GM21723 (cell line): Measurements from ENCODE around the gene STBD1.
"Not testable (repeated sequence)": the region's sequence is repeated elsewhere in the genome, so short reads cannot be mapped to it uniquely, and the experiment has no call there.

Source experiments
- ATAC-seq: cut with Tn5 transposase; IDR thresholded peaks from one replicate; pipeline ENCODE4 v1.9.1; 2021; ENCODE audit warnings: mild to moderate bottlenecking, moderate library complexity; ENCODE audit not compliant: unreplicated experiment

Gene STBD1

DNA sequence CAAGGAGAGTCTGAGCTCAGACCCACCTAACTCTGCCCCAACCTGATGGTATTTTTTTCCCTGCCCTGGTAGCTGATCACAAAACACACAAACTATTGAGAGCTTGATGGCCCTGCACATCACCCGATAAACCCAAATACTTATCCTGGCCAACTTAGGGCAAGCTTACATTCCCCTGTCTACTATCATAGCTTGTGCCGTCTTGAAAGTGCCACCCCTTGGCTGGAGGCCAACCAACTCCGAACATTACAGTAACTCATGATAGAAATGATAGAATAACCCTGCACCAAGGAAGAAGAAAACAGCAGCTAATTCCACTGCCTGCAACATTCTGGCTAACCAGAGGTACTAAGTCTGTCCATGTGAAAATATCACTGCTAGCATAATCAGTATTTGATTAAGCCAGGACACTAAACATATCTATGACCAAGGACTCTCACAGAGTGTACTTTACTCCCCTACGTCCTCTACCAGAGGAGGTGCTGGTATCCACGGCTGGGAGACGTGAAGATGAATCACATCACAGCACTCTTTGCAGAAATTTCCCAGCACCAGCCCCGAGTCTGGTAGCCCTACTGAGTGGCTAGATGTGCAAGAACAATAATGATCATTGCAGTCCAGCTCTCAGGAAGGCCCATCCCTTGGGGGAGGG lies 8.9 kb downstream of the STBD1 start:
- no peak for ATAC-seq

DNA sequence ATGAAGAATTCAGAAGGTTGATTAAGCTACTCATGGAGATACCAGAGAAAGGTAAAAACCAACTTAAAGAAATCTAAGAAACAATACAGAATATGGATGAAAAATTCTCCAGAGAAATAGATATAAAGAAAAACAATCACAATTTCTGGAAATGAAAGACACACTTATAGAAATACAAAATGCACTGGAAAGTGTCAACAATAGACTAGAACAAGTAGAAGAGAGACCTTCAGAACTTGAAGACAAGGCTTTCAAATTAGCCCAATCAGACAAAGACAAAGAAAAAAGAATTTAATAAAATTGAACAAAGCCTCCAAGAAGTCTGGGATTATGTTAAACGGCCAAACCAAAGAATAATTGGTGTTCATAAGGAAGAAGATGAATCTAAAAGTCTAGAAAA lies 9.6 kb downstream of the STBD1 start:
- ATAC-seq: no peak

DNA sequence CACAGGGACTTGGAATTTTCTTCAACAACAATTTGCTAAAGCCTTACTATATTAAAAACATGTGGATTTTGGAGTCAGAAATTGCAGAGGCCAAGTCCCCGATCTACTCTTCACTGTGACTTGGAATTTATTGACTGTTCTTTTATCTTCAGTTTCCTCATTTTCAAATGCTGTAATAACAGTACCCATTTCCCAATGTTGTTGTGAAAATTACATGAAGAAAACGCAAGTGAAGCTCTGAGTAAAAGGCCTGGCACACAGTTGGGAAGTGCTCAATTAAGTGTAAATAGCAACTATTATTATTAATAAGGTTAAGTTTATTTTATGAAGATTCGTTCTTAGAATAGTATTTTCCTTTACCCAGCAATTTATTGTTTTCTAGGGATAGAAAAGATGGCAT lies 15.7 kb downstream of the STBD1 start:
- no peak for ATAC-seq

DNA sequence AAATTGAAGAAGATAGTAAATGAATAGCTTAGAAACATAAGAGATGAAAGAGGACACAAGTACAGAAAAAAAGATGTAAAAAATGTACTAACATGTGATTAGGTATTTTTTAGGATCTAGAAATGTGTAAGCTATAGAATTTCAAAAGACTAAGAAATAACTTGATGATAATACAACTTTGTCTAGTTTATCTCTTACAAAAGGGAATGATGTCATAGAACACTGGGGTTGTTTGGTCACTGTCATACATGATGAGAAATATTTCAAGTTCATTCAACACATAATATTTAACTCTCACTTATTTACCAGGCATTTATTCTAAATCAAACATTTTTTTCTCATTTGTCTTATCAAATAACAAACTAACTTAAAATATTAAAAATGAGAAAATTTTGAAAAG lies 18.5 kb downstream of the STBD1 start:
- ATAC-seq: no peak

DNA sequence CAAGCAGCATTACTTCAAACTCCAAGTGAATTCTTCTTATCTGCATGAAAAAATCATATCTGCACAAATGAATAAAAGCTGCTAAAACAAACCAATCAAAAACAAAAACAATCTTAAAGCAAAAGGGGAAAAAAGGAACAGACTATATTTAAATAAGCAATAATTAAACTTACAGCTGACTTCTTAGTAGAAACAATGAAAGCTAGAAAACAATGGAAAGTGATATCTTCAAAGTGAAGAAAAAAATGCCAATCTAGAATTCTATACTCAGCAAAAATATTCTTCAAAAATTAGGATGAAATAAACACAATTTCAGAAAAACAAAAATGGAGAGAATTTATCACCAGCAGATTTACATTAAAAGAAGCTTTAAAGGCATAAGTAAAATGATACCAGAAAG lies 20.0 kb downstream of the STBD1 start:
- no peak for ATAC-seq

DNA sequence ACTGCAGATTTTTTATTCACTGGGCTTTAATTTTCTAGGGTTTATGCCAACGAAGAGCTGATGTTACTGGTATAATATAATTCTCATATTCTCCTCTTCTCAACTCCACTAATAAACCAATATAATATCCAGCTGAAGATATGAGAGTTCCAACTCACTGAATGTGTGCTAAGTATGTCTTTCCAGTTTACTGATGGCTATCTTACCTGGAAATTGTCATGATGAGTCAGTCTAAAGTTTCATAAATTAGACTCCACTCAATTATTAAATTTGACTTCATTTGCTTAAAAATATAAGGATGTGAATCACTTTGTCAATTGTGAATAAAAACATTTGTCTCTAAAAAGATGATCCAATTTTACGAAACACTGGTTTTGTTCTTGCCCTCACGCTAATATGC lies 28.4 kb downstream of the STBD1 start:
- ATAC-seq: no peak

DNA sequence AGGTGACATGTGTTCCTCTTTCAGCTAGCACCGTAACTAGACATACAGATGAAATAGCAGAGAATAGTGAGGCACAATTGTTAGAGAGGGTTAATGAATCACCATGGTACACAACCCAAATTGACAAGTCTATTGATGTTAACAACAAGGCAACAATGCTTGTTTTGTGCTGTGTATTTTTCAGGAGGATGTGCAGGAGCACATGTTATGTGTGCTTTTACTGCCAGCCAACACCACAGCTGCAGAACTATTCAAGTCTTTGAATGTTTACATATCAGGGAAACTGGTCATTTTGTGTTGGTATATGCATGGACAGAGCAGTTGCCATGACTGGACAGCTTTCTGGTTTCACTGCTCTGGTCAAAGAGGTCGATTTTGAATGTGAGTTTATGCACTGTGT lies 32.8 kb downstream of the STBD1 start:
- no peak for ATAC-seq

DNA sequence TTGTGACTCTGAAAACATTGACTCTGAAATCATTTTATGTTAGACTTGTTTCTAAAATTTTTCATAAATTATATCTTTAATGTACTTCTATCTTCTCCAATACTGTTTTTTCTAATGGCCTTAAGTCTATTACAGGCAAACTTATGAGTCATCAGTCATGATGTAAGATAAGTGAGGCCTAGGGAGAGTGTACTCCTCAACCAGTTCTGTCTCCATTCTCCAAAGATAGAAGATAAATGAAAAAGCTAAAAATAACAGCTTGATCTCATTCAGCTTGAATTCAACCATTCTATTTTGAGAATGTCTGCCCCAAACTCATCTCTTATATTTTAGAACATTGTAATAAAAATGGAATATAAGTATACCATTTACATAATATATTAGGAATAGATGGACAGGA lies 34.5 kb downstream of the STBD1 start:
- no peak for ATAC-seq

DNA sequence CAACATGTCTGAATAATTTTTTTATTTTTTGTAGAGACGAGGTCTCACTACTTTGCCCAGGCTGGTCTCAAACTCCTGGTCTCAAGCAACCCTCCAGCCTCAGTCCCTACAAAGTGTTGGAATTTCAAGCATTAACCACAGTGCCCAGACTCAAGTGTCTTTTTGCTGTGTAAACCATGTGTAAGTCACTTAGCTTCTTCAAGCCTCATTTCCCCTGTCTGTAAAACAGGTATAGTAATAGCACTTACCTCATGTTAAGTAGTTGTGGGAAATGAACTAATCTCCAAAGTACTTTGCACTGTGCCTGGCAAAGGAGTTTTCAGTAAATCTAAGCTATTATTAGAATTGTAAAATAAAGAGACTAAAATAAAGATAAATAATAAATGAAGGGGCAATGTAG lies 35.7 kb downstream of the STBD1 start:
- ATAC-seq: no peak

DNA sequence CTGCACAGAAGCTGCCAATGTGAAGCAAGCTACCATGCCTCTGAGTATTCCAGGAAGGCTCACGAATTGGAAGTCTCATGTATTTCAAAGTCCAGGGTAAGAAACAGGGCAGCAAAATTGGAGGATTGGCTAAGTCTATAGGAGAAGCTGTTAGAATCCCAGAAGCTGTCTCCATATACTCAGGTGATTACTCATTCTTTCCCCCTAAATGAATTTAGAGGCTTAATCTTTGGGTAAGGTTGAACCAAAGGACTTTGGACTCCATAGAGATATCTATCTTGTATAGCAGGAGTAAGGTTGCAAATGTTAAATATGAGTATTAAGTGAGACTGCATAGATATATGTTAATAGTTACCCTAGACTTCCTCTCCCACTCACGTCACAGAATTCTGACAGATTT lies 36.3 kb downstream of the STBD1 start:
- ATAC-seq: no peak

DNA sequence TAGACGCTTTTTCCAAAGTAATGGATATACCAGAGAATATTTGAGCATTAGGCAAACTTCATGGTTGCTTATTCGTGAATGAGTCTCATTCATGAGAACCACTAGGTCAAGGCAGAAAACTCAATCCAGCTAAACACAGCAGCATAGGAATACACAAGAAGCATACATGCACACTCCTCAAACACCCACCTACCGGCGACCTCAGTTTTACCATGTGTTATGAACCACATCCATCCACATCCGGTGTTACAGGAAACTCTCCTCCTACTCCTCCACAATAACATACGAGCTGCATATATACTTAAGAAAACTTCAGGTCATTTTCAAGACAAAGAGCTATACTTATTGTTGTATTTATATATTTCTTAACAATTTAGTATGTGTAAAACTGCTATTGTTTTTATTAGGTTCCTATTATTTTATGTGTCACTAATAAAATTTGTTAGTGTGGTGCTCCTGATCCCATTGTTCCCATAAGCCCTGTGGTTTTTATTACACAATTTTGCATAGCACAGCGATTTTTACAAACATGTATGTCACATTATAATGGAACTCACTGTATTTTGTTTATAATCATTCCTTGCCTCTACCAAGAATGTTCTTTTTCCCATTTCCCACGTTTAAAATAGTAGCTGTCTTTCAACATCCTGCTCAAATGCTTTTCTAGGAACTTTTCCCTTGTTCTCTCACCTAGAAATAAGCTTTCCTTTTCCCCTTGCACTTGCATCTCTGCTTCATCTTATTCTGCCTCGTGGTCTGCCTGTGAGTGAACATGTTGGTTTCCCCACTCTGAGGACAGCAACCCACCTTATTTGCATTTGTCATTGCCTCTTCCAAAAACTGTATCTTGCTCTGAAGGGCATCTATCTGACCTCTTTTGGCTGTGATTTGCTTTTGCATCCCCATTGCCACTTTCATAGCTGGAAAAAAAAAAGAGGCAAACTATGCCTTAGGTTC lies 48.3 kb downstream of the STBD1 start:
- ATAC-seq: no peak

DNA sequence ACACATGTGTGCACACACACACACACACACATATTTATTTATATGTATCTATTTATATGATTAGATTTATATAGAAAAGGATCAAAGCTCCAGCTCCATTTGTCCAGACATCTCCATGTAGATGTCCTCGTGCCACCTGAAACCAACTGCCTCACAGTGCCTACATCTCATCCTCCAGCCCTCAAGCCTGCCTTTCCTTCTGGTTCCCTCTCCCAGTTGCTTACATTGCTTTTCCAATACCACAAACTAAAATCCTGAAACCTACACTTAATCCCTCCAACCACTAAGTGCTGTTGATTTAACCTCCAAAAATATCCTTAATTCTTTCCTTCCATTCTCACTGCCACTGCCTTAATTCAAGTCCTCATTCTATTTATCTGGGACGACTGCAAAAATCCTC lies 51.4 kb downstream of the STBD1 start:
- ATAC-seq: no peak

DNA sequence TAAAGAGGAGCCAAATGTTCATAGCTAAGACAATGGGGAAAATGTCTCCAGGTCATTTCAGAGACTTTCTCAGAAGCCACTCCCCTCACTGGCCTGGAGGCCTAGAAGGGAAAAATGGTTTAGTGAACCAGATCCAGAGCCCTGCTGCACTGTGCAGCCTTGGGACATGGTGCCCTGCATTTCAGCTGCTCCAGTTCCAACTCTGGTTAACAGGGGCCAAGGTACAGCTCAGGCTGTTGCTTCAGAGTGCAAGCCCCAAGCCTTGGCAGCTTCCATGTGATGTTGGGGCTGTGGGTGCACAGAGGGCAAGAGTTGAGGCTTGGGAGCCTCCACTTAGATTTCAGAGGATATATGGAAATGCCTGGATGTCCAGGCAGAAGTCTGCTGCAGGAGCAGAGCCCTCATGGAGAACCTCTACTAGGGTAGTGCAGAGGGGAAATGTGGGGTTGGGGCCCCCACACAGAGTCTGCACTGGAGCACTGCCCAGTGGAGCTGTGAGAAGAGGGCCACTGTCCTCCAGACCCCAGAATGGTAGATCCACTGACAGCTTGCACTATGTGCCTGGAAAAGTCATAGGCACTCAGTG lies 53.4 kb downstream of the STBD1 start:
- ATAC-seq: not testable (repeated sequence)
